Measurements from ENCODE around the gene PCDHGA11. TPM values are rescaled to one million over a fixed set of nuclear protein-coding genes. Genes with fewer than 3 reads are reported as not detected.

The PCDHGA11 gene
- total and polyA plus RNA-seq, 10 of the 15 experiments (the other 5 are each of a cell fraction or from before 2014, with no cell fraction given): 0.21 to 3.4 (median 2.2) TPM

GRCh38 chr5:141409598-141410306, 11.1 kb upstream of the PCDHGA11 start:
- in situ Hi-C loops (cut with MboI) (no loop called here), intact Hi-C loops (cut with micrococcal nuclease; ENCODE audit: unreplicated experiment) (no loop called here)
- POLR2A ChIA-PET: interaction anchor here (0.7 kb wide), 1 partner anchor 1085 kb away, joined by 8 read pairs; no protein-coding TSS in a partner anchor
- Histone ChIP-seq H3K4me1 (ENCODE audit: control insufficient read depth, insufficient read depth, low read length) (no peaks in the 10 kb centered on the region; the same call in 1 of the 2 replicates), H2AFZ (ENCODE audit: control insufficient read depth, low read depth, low read length) (no peak overlapping the region), H3K36me3 (ENCODE audit: control insufficient read depth in 2 of 2, insufficient read depth in 2 of 2, low read length in 1 of 2) (no peaks in the 10 kb centered on the region), H3K4me3 (no peak overlapping the region), H3K79me2 (ENCODE audit: control insufficient read depth, insufficient read depth, low read length) (no peaks in the 10 kb centered on the region), H4K20me1 (ENCODE audit: control insufficient read depth, insufficient read depth) (no peaks in the 10 kb centered on the region), H3K9me3 (replicated peaks; ENCODE audit: control insufficient read depth, insufficient read depth, low read length) (peaks cover 13% of the 10 kb centered on the region; the same call in 2 of the 3 replicates), H3K27ac (ENCODE audit: control insufficient read depth, insufficient read depth) (no peak overlapping the region), H3K4me2 (ENCODE audit: control insufficient read depth, insufficient read depth) (no peak overlapping the region), H3K9ac (ENCODE audit: control insufficient read depth, insufficient read depth, low read length) (no peak overlapping the region), H3K27me3 (replicated peaks in 1 of 2; ENCODE audit: control insufficient read depth in 2 of 2, insufficient read depth in 2 of 2, low read length in 1 of 2) (peaks cover 0 to 1% of the 10 kb centered on the region in 2 experiments; a peak in 1 of 4 replicates)
- CTCF ChIA-PET: interaction anchor here (0.7 to 1.0 kb wide), 4 partner anchors 11 to 394 kb away, joined by 3 to 4 read pairs (median 4); partner anchors contain the start of gene PCDHGA11
- RAD21 ChIA-PET (ENCODE audit: unreplicated experiment): interaction anchor here (1.1 kb wide), 1 partner anchor 154 kb away, joined by 3 read pairs; no protein-coding TSS in a partner anchor
- no peak for ATAC-seq
- SMC1A ChIA-PET (ENCODE audit: uncharacterized antibody, unreplicated experiment): no interaction called here
- no TSS peak for BruUV-seq (replicated peaks)
- TF ChIP-seq CEBPB (IDR thresholded peaks at IDR 0.05; ENCODE audit: borderline replicate concordance in 1 of 2, low read depth in 2 of 2, low read length in 2 of 2) (no peak), SUZ12 (IDR thresholded peaks at IDR 0.05; ENCODE audit: unreplicated experiment) (no peak), STAT3 (IDR thresholded peaks at IDR 0.05; ENCODE audit: low read depth, low read length) (no peak), SIN3A (IDR thresholded peaks at IDR 0.05; ENCODE audit: low read depth, low read length) (no peak), KDM1A (IDR thresholded peaks at IDR 0.05; ENCODE audit: borderline replicate concordance) (no peak), FOXM1 (IDR thresholded peaks at IDR 0.05; ENCODE audit: low read depth, low read length) (no peak), SMARCA5 (IDR thresholded peaks at IDR 0.05) (no peak), CHD4 (IDR thresholded peaks at IDR 0.05) (no peak), RAD21 (IDR thresholded peaks at IDR 0.05; ENCODE audit: insufficient read depth, low read depth, low read length) (no peak), EZH2 (IDR thresholded peaks at IDR 0.05; ENCODE audit: borderline replicate concordance, control insufficient read depth, low read depth, low read length) (no peak), CBX3 (IDR thresholded peaks at IDR 0.05; ENCODE audit: borderline replicate concordance, low read depth) (no peak)
- DNase-seq (ENCODE audit: low read depth, low spot score): no peak
- WGBS (ENCODE audit: insufficient coverage, insufficient replicate concordance, low lambda C conversion rate, missing lambda C conversion rate): 88% methylated on average over 63 of the region's 64 CpGs
- no peak for FAIRE-seq
